ENCODE results near the gene DNM1. TPM values are rescaled to one million over a fixed set of nuclear protein-coding genes. Genes with fewer than 3 reads are reported as not detected.

Gene DNM1
- total RNA-seq, result 3.6 and 5.6 TPM in 2 replicates

DNA sequence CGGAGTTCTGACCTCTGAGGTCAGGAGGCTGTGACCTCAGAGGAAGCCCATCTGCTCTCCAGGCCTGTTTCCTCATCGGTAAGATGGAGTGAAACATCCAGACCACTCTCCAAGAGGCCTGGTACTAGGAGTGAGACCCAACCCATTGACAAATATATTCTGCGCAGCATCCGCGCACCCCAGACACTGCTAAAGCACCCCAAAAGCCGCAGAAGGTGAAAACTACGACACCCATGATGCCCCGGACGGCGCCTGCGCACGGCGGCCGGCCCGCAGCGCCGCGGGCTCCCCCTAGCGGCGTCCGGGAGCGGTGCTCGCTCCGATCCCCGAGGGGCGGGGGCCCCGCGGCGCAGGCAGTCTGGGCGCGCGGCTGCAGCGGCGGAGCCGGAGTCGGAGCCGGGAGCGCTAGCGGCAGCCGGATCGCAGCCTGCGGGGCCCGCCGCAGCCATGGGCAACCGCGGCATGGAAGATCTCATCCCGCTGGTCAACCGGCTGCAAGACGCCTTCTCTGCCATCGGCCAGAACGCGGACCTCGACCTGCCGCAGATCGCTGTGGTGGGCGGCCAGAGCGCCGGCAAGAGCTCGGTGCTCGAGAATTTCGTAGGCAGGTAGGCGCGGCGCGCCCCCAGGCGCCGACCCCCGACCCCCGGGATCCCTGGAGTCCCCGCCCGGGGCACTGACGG is at the start of gene DNM1:
TSS of gene DNM1 (plus strand) at position 356 of the 683 bp plus-strand sequence. CDS start at position 448, 92 bp downstream.

GRCh38 chr9:128159784-128160602 is 43.2 kb upstream of the DNM1 start, which contains the start of gene BBLN:
BBLN (plus strand) TSS chr9:128160265; CDS start chr9:128160408, 143 bp downstream.

DNA sequence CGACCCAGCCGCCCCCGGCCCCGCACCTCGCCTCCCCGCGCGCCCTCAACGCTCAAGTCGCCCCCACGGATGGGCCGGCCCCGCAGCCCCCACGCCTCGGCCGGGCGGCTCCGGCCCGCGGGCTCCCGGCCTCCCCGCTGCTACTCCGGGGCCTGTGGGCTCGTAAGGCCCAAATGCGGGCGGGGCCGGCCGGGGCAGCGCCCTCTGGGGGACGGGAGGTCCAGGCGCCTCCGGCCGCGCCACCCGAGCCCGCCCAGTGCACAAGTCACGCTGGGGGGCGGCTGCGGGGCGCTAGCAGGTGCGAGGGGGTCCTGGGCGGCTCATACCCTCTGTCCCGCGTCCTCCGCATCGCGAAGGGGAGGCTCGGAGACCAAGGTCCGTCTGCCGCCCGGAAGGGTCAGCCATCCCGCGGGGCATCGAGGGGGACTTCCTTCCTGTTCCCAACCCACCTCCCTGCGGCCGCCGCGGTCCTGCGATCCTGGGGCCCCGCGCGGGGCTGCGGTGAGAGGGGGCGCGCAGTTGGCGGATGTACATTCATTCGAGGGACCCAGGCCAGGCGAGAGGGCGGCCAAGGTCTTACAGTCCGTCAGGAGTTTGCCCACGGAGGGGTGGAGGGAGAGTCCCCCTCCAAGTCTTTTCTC is 11.7 kb upstream of the DNM1 start, which contains the start of gene CIZ1:
TSS of gene CIZ1 (minus strand) at position 167 of the 641 bp plus-strand sequence. CDS start 715 bp downstream, outside the sequence.

DNA sequence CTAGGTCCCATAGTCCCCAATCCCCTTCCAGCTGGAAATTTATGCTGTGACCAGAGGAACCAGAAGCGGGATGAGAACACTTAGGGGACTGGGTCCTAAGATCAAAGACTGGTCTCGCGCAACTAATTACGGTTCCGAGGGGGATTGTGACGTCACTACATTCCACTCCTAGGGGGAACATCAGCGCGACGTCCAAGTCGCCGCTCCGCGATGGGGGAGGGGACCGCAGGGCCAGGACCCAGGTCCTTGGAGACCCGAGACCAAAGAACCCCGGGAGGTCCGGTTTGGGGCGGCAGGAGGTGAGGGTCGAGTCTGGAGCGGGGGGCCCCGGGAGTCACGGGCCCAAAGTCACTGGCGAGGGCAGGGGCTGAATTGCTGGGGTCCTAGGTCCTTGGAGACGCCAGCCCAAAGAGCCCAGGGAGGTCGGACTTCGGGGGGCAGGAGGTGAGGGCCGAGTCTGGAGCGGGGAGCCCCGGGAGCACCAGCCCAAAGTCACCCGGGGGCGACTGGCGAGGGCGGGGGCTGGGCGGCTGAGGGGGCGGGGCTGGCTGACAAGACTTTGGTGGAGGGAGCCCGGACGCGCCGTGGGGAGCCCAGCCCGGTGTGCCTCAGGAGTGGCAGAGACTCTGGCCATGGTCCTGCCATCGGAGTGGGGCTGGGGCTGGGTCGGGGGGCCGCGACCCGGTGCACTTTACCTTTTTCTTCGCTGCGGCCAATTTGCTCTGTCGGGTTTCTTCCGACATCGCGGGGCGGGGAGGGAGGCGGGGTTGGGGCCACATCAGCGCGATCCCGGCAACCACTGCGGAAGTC is 72.2 kb downstream of the DNM1 start, which contains the start of gene GOLGA2:
TSS of gene GOLGA2 (minus strand) at position 810 of the 810 bp plus-strand sequence. CDS start at position 779, 31 bp downstream.

GRCh38 chr9:128276008-128276573 is 72.9 kb downstream of the DNM1 start, which contains the start of gene SWI5:
SWI5 (plus strand) TSS chr9:128276276.

Other genes starting within 250 kb of the DNM1 start
- gene EEIG1, start 222.4 kb upstream of the DNM1 start, total RNA-seq, result 13.5 and 15.4 TPM in 2 replicates
- gene NAIF1, start 136.1 kb upstream of the DNM1 start, total RNA-seq, result 7.1 and 8.1 TPM in 2 replicates
- gene SLC25A25, start 135.1 kb upstream of the DNM1 start, total RNA-seq, result 8.0 and 12.2 TPM in 2 replicates
- gene PTGES2, start 75.7 kb upstream of the DNM1 start, total RNA-seq, result 39.4 and 40.7 TPM in 2 replicates
- not detected in 2 replicates for gene LCN2, start 53.9 kb upstream of the DNM1 start, total RNA-seq
- 279 and 292 TPM in 2 replicates for gene BBLN, start 43.1 kb upstream of the DNM1 start, total RNA-seq
- gene CIZ1, start 11.8 kb upstream of the DNM1 start, total RNA-seq, result 40.2 and 45.4 TPM in 2 replicates
- gene GOLGA2, start 72.6 kb downstream of the DNM1 start, total RNA-seq, result 110 and 144 TPM in 2 replicates
- 27.2 and 35.1 TPM in 2 replicates for gene SWI5, start 72.9 kb downstream of the DNM1 start, total RNA-seq
- gene TRUB2, start 119.1 kb downstream of the DNM1 start, total RNA-seq, result 10.2 and 11.3 TPM in 2 replicates
- gene COQ4, start 119.5 kb downstream of the DNM1 start, total RNA-seq, result 32.0 and 37.5 TPM in 2 replicates
- 14.7 and 21.6 TPM in 2 replicates for gene SLC27A4, start 137.1 kb downstream of the DNM1 start, total RNA-seq
- gene URM1, start 168.0 kb downstream of the DNM1 start, total RNA-seq, result 26.5 and 39.1 TPM in 2 replicates
- gene CERCAM, start 217.5 kb downstream of the DNM1 start, total RNA-seq, result 242 and 250 TPM in 2 replicates

Data from cardiac ventricle fibroblast (primary cell).